HepG2 (cell line): Measurements from ENCODE around the gene BAIAP2L1.

Source experiments
- BCL3 ChIP-seq: sonication (generic); formaldehyde crosslinking; IDR thresholded peaks from 2 replicates; pipeline ENCODE4 v1.5.1; 2020; ENCODE audit warnings: mild to moderate bottlenecking, missing genetic modification reagents, moderate library complexity
- EZH2 ChIP-seq: conservative IDR thresholded peaks from 2 replicates; pipeline ENCODE4 v1.6.1; 2012; ENCODE audit warnings: mild to moderate bottlenecking, low read depth, low read length, moderate library complexity
- GABPA ChIP-seq, 2 experiments: IDR thresholded peaks; 2 replicates each; pipeline ENCODE4 v1.6.1; 2011 to 2016; ENCODE audit warnings: low read depth in 2 of 2, low read length in 1 of 2, missing biosample characterization in 1 of 2, missing genetic modification characterization in 1 of 2
- MED8 ChIP-seq: sonication (generic); formaldehyde crosslinking; IDR thresholded peaks from 2 replicates; pipeline ENCODE4 v1.8.1; 2023; ENCODE audit warnings: mild to moderate bottlenecking, missing genetic modification reagents; ENCODE audit not compliant: insufficient replicate concordance
- ONECUT2 ChIP-seq: sonication (generic); formaldehyde crosslinking; IDR thresholded peaks from 2 replicates; pipeline ENCODE4 v1.4.0; 2020; ENCODE audit warnings: missing genetic modification reagents
- SP5 ChIP-seq: IDR thresholded peaks from 2 replicates; pipeline ENCODE4 v1.6.1; 2016; ENCODE audit warnings: low read depth, borderline replicate concordance
- ZBTB7A ChIP-seq: sonication (generic); formaldehyde crosslinking; IDR thresholded peaks from 2 replicates; pipeline ENCODE4 v1.8.0; 2022; ENCODE audit warnings: mild to moderate bottlenecking, missing genetic modification reagents
- TF ChIP-seq, protein P1 (sequence below): sonication (generic); formaldehyde crosslinking; IDR thresholded peaks from 2 replicates; pipeline ENCODE4 v1.5.0; 2020; ENCODE audit warnings: mild to moderate bottlenecking, missing genetic modification reagents, moderate library complexity
- TF ChIP-seq, protein P2 (sequence below): IDR thresholded peaks from 2 replicates; pipeline ENCODE4 v1.6.1; 2012; ENCODE audit warnings: low read depth, low read length, improper control_type of control experiment

DNA sequence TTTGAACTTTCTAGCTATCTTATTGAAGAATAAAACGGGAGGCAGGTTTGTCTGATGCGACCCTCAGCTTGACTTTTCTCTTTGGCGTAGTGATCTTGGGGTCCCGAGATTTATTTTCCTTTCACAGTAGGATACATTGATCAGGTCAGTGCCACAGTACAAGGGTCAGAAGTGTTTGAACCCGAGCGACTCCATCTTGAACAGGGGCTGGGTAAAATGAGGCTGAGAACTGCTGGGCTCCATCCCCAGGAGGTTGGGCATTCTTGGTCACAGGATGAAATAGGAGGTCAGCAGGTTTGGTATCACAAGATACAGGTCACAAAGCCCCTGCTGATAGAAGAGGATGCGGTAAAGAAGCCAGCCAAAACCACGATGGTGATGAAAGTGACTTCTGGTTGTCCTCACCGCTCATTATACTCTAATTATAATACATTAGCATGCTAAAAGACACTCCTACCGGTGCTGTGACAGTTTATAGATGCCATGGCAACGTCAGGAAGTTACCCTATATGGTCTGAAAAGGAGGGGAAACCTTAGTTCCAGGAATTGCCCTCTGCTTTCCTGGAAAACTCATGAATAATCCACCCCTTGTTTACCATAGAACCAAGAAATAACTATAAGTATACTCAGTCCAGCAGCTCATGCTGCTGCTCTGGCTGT, 145.8 kb downstream of the BAIAP2L1 start:
- TF ChIP-seq ONECUT2 (CRISPR knock-in tag), result no peak
- TF ChIP-seq, protein P1, sequence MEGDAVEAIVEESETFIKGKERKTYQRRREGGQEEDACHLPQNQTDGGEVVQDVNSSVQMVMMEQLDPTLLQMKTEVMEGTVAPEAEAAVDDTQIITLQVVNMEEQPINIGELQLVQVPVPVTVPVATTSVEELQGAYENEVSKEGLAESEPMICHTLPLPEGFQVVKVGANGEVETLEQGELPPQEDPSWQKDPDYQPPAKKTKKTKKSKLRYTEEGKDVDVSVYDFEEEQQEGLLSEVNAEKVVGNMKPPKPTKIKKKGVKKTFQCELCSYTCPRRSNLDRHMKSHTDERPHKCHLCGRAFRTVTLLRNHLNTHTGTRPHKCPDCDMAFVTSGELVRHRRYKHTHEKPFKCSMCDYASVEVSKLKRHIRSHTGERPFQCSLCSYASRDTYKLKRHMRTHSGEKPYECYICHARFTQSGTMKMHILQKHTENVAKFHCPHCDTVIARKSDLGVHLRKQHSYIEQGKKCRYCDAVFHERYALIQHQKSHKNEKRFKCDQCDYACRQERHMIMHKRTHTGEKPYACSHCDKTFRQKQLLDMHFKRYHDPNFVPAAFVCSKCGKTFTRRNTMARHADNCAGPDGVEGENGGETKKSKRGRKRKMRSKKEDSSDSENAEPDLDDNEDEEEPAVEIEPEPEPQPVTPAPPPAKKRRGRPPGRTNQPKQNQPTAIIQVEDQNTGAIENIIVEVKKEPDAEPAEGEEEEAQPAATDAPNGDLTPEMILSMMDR (CRISPR knock-in tag), result no peak
- no peak for TF ChIP-seq GABPA (IDR thresholded peaks at IDR 0.05; ENCODE audit: low read depth, low read length)
- no peak for TF ChIP-seq GABPA (CRISPR knock-in tag; IDR thresholded peaks at IDR 0.05; ENCODE audit: low read depth)
- TF ChIP-seq BCL3 (CRISPR knock-in tag), result no peak
- TF ChIP-seq ZBTB7A (CRISPR knock-in tag), result no peak
- TF ChIP-seq SP5, result no peak
- no peak for TF ChIP-seq EZH2
- no peak for TF ChIP-seq MED8 (CRISPR knock-in tag)
- TF ChIP-seq, protein P2, sequence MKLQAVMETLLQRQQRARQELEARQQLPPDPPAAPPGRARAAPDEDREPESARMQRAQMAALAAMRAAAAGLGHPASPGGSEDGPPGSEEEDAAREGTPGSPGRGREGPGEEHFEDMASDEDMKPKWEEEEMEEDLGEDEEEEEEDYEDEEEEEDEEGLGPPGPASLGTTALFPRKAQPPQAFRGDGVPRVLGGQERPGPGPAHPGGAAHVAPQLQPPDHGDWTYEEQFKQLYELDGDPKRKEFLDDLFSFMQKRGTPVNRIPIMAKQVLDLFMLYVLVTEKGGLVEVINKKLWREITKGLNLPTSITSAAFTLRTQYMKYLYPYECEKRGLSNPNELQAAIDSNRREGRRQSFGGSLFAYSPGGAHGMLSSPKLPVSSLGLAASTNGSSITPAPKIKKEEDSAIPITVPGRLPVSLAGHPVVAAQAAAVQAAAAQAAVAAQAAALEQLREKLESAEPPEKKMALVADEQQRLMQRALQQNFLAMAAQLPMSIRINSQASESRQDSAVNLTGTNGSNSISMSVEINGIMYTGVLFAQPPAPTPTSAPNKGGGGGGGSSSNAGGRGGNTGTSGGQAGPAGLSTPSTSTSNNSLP, result no peak
